OCI-LY7 (cell line): ENCODE data around the gene TMEM106C.

Source experiments
- CTCF ChIP-seq: fragments of 200-600 bp; sonication (generic); conservative IDR thresholded peaks from 2 replicates; pipeline ENCODE4 v1.5.1; 2014; ENCODE audit warnings: mild to moderate bottlenecking, antibody characterized with exemption, low read length, moderate library complexity, mixed read lengths
- EZH2phosphoT487 ChIP-seq: fragments of 200-600 bp; sonication (generic); IDR thresholded peaks from 2 replicates; pipeline ENCODE4 v1.6.1; 2018; ENCODE audit warnings: low read depth, borderline replicate concordance, mild to moderate bottlenecking, mixed run types, antibody characterized with exemption, low read length, moderate library complexity, mixed read lengths

- TF ChIP-seq CTCF (no peak), EZH2phosphoT487 (no peak)
Observed at GRCh38 chr12:47938093-47938492, 25.3 kb upstream of the TMEM106C start.
